Left lung (tissue), 10 donors: ENCODE results near the gene CLIP1. TPM values are rescaled to one million over a fixed set of nuclear protein-coding genes. Genes with fewer than 3 reads are reported as not detected.

Source experiments
- ATAC-seq: fragments of 200-7000 bp; cut with Tn5 transposase; one replicate; pipeline ENCODE4 v1.9.1; 2020; ENCODE audit warnings: moderate library complexity
- DNase-seq, 4 donors: peaks; one replicate each; pipeline ENCODE4 v3.0.0-alpha.2; 2013 to 2020
- H3K27ac ChIP-seq, 2 donors: fragments of 200-600 bp; sonication (generic) in 1 of 2; one replicate each; pipeline versions ENCODE4 v1.5.0 to v1.8.0; 2020 to 2021
- H3K27me3 ChIP-seq, 2 donors: fragments of 200-600 bp; sonication (generic) in 1 of 2; one replicate each; pipeline versions ENCODE4 v1.5.0 to v1.8.0; 2020 to 2021
- H3K36me3 ChIP-seq, 2 donors: fragments of 200-600 bp; sonication (generic) in 1 of 2; one replicate each; pipeline versions ENCODE4 v1.5.0 to v1.8.0; 2020 to 2021
- H3K4me1 ChIP-seq, 2 donors: fragments of 200-600 bp; one replicate each; pipeline ENCODE4 v1.8.0; 2021
- H3K4me3 ChIP-seq, 2 donors: fragments of 200-600 bp; sonication (generic) in 1 of 2; one replicate each; pipeline versions ENCODE4 v1.5.0 to v1.8.0; 2020 to 2021; ENCODE audit warnings: mild to moderate bottlenecking in 1 of 2
- H3K9me3 ChIP-seq, 2 donors: fragments of 200-600 bp; sonication (generic) in 1 of 2; one replicate each; pipeline versions ENCODE4 v1.5.0 to v1.8.0; 2020 to 2021
- intact Hi-C, 2 donors: fragments of 100-400 bp; cut with DNase I; formaldehyde crosslinking; loops; one replicate each; pipeline versions ENCODE4 v1.11.2 to v1.14.2; 2022
- polyA plus RNA-seq, 6 donors: library from polyadenylated mRNA; unstranded; fragments of 120-200 nt; gene quantifications; one replicate each; pipeline ENCODE4 v1.2.1, GENCODE V29; 2013; ENCODE audit not compliant: insufficient read length in 6 of 6
- total RNA-seq, 2 donors: library from RNA; stranded (reverse); fragmentation: NEBNext Ultra II Directional; extraction: Animal tissue kit (Norgen Biotek cat#: 25700); gene quantifications; one replicate each; pipeline ENCODE4 v1.2.1, GENCODE V29; 2021
- TF ChIP-seq, protein P1 (sequence below), 2 donors: fragments of 200-600 bp; sonication (generic) in 1 of 2; IDR thresholded peaks; one replicate each; pipeline versions ENCODE4 v1.5.0 to v1.8.0; 2021; ENCODE audit warnings: antibody characterized with exemption in 2 of 2
- donor health status: DM: no; HTN: yes; CAD: no.
- donor health status: DM: no; HTN: no; CAD: no.

Gene CLIP1
- total and polyA plus RNA-seq, 8 donors: 31.2 to 104 (median 33.4) TPM

GRCh38 chr12:122323311-122324019, 99.0 kb downstream of the CLIP1 start:
- peak in 1 of 4 donors; percentile 50 for DNase-seq
- intact Hi-C loops: no loop called here
- TF ChIP-seq, protein P1, sequence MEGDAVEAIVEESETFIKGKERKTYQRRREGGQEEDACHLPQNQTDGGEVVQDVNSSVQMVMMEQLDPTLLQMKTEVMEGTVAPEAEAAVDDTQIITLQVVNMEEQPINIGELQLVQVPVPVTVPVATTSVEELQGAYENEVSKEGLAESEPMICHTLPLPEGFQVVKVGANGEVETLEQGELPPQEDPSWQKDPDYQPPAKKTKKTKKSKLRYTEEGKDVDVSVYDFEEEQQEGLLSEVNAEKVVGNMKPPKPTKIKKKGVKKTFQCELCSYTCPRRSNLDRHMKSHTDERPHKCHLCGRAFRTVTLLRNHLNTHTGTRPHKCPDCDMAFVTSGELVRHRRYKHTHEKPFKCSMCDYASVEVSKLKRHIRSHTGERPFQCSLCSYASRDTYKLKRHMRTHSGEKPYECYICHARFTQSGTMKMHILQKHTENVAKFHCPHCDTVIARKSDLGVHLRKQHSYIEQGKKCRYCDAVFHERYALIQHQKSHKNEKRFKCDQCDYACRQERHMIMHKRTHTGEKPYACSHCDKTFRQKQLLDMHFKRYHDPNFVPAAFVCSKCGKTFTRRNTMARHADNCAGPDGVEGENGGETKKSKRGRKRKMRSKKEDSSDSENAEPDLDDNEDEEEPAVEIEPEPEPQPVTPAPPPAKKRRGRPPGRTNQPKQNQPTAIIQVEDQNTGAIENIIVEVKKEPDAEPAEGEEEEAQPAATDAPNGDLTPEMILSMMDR (IDR thresholded peaks at IDR 0.05): no peak
- H3K4me1 ChIP-seq: no peaks in the 10 kb centered on the region
- ATAC-seq: no peak
- H3K9me3 ChIP-seq: no peaks in the 10 kb centered on the region
- H3K36me3 ChIP-seq: peaks cover 5 to 96% of the 10 kb centered on the region in 2 donors
- H3K27ac ChIP-seq: no peak overlapping the region
- no peak overlapping the region for H3K4me3 ChIP-seq
- H3K27me3 ChIP-seq: no peaks in the 10 kb centered on the region

GRCh38 chr12:122322501-122322900, 100.0 kb downstream of the CLIP1 start:
- ATAC-seq (no peak), DNase-seq (no peak)
- Histone ChIP-seq H3K27me3 (no peaks in the 10 kb centered on the region), H3K9me3 (no peaks in the 10 kb centered on the region), H3K36me3 (peaks cover 5 to 96% of the 10 kb centered on the region in 2 donors), H3K27ac (no peak overlapping the region), H3K4me3 (no peak overlapping the region), H3K4me1 (no peaks in the 10 kb centered on the region)
- intact Hi-C loops: no loop called here
- TF ChIP-seq, protein P1 (IDR thresholded peaks at IDR 0.05): no peak

- TF ChIP-seq, protein P1 (IDR thresholded peaks at IDR 0.05): no peak
- no peak overlapping the region for H3K4me3 ChIP-seq
- peaks cover 0 to 99% of the 10 kb centered on the region in 2 donors for H3K36me3 ChIP-seq
- ATAC-seq (peak; percentile 66), DNase-seq (no peak)
- H3K27ac ChIP-seq: peak overlapping the region; percentile 25 to 67
- intact Hi-C loops: no loop called here
- H3K9me3 ChIP-seq: no peaks in the 10 kb centered on the region
- H3K27me3 ChIP-seq: no peaks in the 10 kb centered on the region
- H3K4me1 ChIP-seq: no peaks in the 10 kb centered on the region
These were observed 103.6 kb downstream of the CLIP1 start for GRCh38 chr12:122318607-122319605.

- TF ChIP-seq, protein P1 (IDR thresholded peaks at IDR 0.05): no peak
- intact Hi-C loops: no loop called here
- no peak overlapping the region for H3K4me3 ChIP-seq
- DNase-seq (no peak), ATAC-seq (no peak)
- no peaks in the 10 kb centered on the region for H3K27me3 ChIP-seq
- H3K9me3 ChIP-seq: no peaks in the 10 kb centered on the region
- no peaks in the 10 kb centered on the region for H3K4me1 ChIP-seq
- H3K27ac ChIP-seq: no peak overlapping the region
- H3K36me3 ChIP-seq: peaks cover 0 to 99% of the 10 kb centered on the region in 2 donors
These were observed 109.5 kb downstream of the CLIP1 start for GRCh38 chr12:122312926-122313325.

- Histone ChIP-seq H3K4me3 (no peak overlapping the region), H3K36me3 (peaks cover 0 to 98% of the 10 kb centered on the region in 2 donors), H3K4me1 (no peaks in the 10 kb centered on the region), H3K27ac (no peak overlapping the region), H3K9me3 (no peaks in the 10 kb centered on the region), H3K27me3 (no peaks in the 10 kb centered on the region)
- no peak for DNase-seq
- intact Hi-C loops: no loop called here
- ATAC-seq: no peak
- TF ChIP-seq, protein P1 (IDR thresholded peaks at IDR 0.05): no peak
These were observed 110.8 kb downstream of the CLIP1 start for GRCh38 chr12:122311696-122312095.
